Breast epithelium (tissue), 4 donors: ENCODE data around the gene CYP4F22. TPM values are rescaled to one million over a fixed set of nuclear protein-coding genes. Genes with fewer than 3 reads are reported as not detected.
"Not testable (repeated sequence)": the region's sequence is repeated elsewhere in the genome, so short reads cannot be mapped to it uniquely, and the experiment has no call there.

Source experiments
- DNase-seq, 2 donors: peaks; one replicate each; pipeline ENCODE4 v3.0.0-alpha.2; 2019; ENCODE audit warnings: low spot score in 2 of 2
- H3K27ac ChIP-seq, 2 donors: fragments of 200-600 bp; sonication (generic) in 1 of 2; one replicate each; pipeline ENCODE4 v1.5.1; 2016 to 2019; ENCODE audit warnings: mild to moderate bottlenecking in 1 of 2
- H3K27me3 ChIP-seq, 2 donors: fragments of 200-600 bp; sonication (generic) in 1 of 2; one replicate each; pipeline versions ENCODE4 v1.5.1 to v1.6.0; 2017 to 2019; ENCODE audit warnings: control low read depth in 1 of 2, mild to moderate bottlenecking in 1 of 2
- H3K36me3 ChIP-seq: fragments of 200-600 bp; one replicate; pipeline ENCODE4 v1.5.1; 2019
- H3K4me1 ChIP-seq, 2 donors: fragments of 200-600 bp; sonication (generic); one replicate each; pipeline ENCODE4 v1.5.1; 2016 to 2019; ENCODE audit warnings: control low read depth in 1 of 2
- H3K4me3 ChIP-seq, 3 donors: fragments of 200-600 bp; sonication (generic); 1 replicate in 2 of 3; 2 replicates in 1 of 3; pipeline ENCODE4 v1.5.1; 2016 to 2019; ENCODE audit warnings: mild to moderate bottlenecking in 3 of 3, moderate library complexity in 2 of 3
- H3K9me3 ChIP-seq, 2 donors: fragments of 200-600 bp; sonication (generic) in 1 of 2; one replicate each; pipeline ENCODE4 v1.5.1; 2016 to 2019; ENCODE audit warnings: control low read depth in 1 of 2
- POLR2A ChIP-seq: fragments of 450-650 bp; IDR thresholded peaks from one replicate; pipeline ENCODE4 v1.6.1; 2016; ENCODE audit warnings: antibody characterized with exemption, mild to moderate bottlenecking, moderate library complexity
- POLR2AphosphoS5 ChIP-seq, 3 donors: sonication (generic); formaldehyde crosslinking; IDR thresholded peaks; one replicate each; pipeline ENCODE4 v1.6.1; 2017; ENCODE audit warnings: antibody characterized with exemption in 3 of 3
- intact Hi-C: fragments of 100-400 bp; cut with DNase I; formaldehyde crosslinking; loops from one replicate; pipeline ENCODE4 v1.15.1; 2023; ENCODE audit warnings: low total_unique reads
- total RNA-seq, 3 donors: library from RNA; depleted of rRNA; stranded (reverse); fragments of >200 nt; gene quantifications; one replicate each; pipeline ENCODE4 v1.1.0, GENCODE V29; 2016
- TF ChIP-seq, protein P1 (sequence below), 3 donors: fragments of 450-650 bp; IDR thresholded peaks; one replicate each; pipeline ENCODE4 v1.5.1; 2016 to 2017; ENCODE audit warnings: antibody characterized with exemption in 3 of 3, mild to moderate bottlenecking in 3 of 3, moderate library complexity in 3 of 3

The CYP4F22 gene
- total RNA-seq, 3 donors from 2014 or later = 8.8 to 26.9 (median 9.4) TPM

DNA sequence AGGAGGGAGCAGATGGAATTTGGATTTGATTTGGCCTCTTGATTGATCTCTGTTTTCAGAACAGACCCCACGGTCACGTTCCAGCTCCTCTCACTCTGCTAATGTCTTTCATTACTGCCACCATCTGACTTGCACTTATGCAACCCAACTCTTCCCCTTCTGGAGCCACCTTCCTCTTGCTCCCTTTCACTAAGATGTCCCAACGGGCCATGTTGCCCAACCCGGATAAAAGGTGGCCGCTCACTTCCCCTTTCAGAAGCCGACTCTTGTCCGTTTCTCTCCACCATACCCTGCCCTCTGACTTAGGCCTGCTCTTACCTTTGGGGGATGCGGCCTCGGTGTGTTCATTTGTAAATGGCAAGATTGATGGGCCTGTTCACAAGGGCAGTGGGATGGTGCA, 79.3 kb downstream of the CYP4F22 start:
- no peaks in the 10 kb centered on the region for H3K4me1 ChIP-seq
- no peaks in the 10 kb centered on the region for H3K27me3 ChIP-seq
- TF ChIP-seq POLR2A = no peak
- no peak for TF ChIP-seq POLR2AphosphoS5 (IDR thresholded peaks at IDR 0.05)
- TF ChIP-seq, protein P1, sequence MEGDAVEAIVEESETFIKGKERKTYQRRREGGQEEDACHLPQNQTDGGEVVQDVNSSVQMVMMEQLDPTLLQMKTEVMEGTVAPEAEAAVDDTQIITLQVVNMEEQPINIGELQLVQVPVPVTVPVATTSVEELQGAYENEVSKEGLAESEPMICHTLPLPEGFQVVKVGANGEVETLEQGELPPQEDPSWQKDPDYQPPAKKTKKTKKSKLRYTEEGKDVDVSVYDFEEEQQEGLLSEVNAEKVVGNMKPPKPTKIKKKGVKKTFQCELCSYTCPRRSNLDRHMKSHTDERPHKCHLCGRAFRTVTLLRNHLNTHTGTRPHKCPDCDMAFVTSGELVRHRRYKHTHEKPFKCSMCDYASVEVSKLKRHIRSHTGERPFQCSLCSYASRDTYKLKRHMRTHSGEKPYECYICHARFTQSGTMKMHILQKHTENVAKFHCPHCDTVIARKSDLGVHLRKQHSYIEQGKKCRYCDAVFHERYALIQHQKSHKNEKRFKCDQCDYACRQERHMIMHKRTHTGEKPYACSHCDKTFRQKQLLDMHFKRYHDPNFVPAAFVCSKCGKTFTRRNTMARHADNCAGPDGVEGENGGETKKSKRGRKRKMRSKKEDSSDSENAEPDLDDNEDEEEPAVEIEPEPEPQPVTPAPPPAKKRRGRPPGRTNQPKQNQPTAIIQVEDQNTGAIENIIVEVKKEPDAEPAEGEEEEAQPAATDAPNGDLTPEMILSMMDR (IDR thresholded peaks at IDR 0.05) = no peak
- H3K9me3 ChIP-seq = no peaks in the 10 kb centered on the region
- H3K36me3 ChIP-seq = no peaks in the 10 kb centered on the region
- no peak overlapping the region for H3K27ac ChIP-seq
- no peak for DNase-seq
- intact Hi-C loops = no loop called here
- no peak overlapping the region for H3K4me3 ChIP-seq

DNA sequence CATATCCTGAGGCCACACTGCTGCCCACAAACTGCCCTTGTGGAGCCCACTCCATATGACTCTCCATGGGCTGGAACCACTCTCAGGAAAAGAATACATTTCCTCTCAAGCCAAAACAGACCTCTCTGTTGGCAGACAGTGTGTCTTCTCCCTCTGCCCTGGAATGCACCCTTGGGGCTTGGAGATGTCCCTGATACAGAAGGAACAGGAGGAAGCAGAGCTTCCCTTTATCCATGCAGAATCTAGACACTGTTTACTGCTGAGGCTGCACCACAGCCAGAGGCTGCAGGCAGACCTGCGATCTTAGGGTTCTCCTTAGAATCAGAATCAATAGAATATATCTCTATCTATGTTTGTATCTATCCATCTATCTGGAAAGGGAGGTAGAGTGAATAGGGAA, 79.9 kb downstream of the CYP4F22 start:
- Histone ChIP-seq H3K27me3 (no peaks in the 10 kb centered on the region), H3K4me3 (no peak overlapping the region), H3K4me1 (no peaks in the 10 kb centered on the region), H3K36me3 (no peaks in the 10 kb centered on the region), H3K9me3 (no peaks in the 10 kb centered on the region), H3K27ac (no peak overlapping the region)
- no peak for DNase-seq
- no peak for TF ChIP-seq POLR2A
- intact Hi-C loops = no loop called here

DNA sequence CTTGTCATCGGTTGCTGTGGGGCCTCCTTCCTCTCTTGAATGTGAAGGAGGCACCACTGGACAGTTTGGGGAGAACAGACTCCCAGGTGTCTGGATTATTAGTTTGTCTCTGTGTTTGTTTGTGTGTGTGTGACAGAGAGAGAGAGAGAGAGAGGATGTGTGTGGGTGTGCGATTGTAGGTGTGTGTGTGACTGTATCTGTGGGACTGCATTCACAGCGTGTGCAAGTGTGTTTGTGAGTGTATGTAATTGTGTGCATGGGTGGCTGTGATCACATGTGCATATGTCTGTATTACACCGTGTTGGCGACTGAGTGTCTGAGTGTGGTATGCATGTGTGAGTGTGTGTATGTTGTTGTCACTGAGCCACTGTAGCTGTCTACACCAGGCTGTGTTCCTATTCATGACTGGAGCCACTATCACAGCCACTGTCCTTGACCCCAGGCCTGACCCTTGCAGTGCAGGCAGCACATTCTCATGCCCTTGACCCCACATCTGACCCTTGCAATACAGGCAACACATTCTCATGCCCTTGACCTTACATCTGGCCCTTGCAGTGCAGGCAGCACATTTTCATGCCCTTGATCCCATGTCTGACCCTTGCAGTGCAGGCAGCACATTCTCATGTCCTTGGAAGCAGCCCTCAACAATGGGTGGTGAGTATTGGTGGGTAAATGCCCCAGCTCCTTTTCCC, 81.6 kb downstream of the CYP4F22 start:
- intact Hi-C loops = no loop called here
- no peaks in the 10 kb centered on the region for H3K27me3 ChIP-seq
- TF ChIP-seq POLR2AphosphoS5 (IDR thresholded peaks at IDR 0.05) = no peak
- TF ChIP-seq POLR2A = no peak
- TF ChIP-seq, protein P1 (IDR thresholded peaks at IDR 0.05) = no peak
- H3K9me3 ChIP-seq = no peaks in the 10 kb centered on the region
- no peak for DNase-seq
- no peak overlapping the region for H3K27ac ChIP-seq
- no peaks in the 10 kb centered on the region for H3K4me1 ChIP-seq
- no peak overlapping the region for H3K4me3 ChIP-seq
- H3K36me3 ChIP-seq = no peaks in the 10 kb centered on the region

DNA sequence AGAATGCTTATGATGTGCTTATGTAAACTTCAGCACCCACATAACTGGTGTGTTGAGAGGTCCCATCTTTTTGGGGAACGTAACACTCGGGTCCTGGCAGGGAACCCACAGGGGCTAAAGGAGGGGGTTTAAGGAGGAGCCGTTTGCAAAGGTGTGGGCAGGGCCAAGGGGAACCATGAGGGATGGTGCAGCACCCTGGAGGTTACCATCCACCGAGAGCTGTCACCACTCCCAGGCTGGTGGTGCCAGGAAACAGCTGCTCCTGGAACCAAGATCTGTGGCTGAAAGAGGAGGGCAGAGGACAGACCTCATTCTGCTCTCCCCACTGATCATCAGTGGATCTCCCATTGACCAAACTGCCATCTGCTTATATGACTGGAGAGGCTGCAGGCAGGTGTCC, 83.5 kb downstream of the CYP4F22 start:
- no peak for DNase-seq
- intact Hi-C loops = no loop called here
- H3K27ac ChIP-seq = no peak overlapping the region
- H3K4me1 ChIP-seq = no peaks in the 10 kb centered on the region
- no peak overlapping the region for H3K4me3 ChIP-seq
- TF ChIP-seq POLR2A (no peak), POLR2AphosphoS5 (IDR thresholded peaks at IDR 0.05) (no peak)
- TF ChIP-seq, protein P1 (IDR thresholded peaks at IDR 0.05) = no peak
- H3K27me3 ChIP-seq = no peaks in the 10 kb centered on the region
- no peaks in the 10 kb centered on the region for H3K9me3 ChIP-seq
- H3K36me3 ChIP-seq = no peaks in the 10 kb centered on the region

DNA sequence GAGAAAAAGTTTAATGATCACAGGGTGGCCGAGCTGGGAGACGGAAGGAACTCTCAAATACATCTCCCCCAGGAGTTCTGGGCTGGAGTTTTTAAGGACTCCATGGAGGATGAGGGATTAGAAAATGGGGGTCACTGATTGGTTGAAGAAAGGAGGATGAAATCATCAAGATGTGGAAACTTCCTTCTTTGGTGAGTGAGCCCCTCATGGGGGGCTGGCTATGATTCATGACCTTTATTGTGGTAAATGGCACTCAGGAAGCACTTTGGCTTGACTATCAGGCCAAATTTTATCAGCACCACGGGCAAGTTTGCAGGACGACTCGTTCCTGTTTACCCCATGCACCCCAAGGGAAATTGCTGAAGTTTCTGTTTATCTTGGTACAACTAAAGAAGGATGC, 84.2 kb downstream of the CYP4F22 start:
- H3K9me3 ChIP-seq, H3K36me3 ChIP-seq, H3K4me1 ChIP-seq, H3K27ac ChIP-seq, intact Hi-C loops, H3K4me3 ChIP-seq, DNase-seq, H3K27me3 ChIP-seq: not testable (repeated sequence)

DNA sequence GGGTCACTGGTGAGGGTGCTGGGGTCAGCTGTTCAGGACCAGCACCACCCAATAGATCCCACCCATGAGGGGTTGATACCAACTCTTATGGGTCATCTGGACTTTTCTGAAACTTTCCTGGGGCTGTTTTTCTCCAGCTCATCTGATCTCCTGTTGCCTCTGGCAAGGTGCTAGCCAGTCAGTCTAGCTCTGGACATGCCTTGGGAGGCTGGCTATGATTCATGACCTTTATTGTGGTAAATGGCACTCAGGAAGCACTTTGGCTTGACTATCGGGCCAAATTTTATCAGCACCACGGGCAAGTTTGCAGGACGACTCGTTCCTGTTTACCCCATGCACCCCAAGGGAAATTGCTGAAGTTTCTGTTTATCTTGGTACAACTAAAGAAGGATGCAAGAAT, 85.4 kb downstream of the CYP4F22 start:
- H3K27ac ChIP-seq, H3K27me3 ChIP-seq, H3K4me3 ChIP-seq, intact Hi-C loops, DNase-seq, H3K9me3 ChIP-seq, H3K4me1 ChIP-seq, H3K36me3 ChIP-seq: not testable (repeated sequence)

DNA sequence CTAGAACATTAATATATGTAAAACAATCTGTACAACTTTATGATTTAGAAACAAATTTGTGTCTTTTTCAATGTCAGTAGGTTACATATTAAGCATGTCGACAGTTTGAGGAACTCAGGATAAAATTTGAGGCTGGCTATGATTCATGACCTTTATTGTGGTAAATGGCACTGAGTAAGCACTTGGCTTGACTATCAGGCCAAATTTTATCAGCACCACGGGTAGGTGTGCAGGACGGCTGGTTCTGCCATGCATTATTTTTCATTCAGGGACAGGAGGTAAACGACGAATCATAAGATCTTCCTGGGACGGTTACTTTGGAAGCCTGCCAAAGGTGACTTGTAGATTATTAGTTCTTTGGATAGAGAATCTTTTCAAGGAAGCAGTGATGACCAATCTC, 86.7 kb downstream of the CYP4F22 start:
- no peak for DNase-seq
- no peaks in the 10 kb centered on the region for H3K27me3 ChIP-seq
- H3K4me1 ChIP-seq = no peaks in the 10 kb centered on the region
- no peak overlapping the region for H3K27ac ChIP-seq
- TF ChIP-seq POLR2A (no peak), POLR2AphosphoS5 (IDR thresholded peaks at IDR 0.05) (no peak)
- TF ChIP-seq, protein P1 (IDR thresholded peaks at IDR 0.05) = no peak
- no peaks in the 10 kb centered on the region for H3K9me3 ChIP-seq
- intact Hi-C loops = no loop called here
- no peak overlapping the region for H3K4me3 ChIP-seq
- no peaks in the 10 kb centered on the region for H3K36me3 ChIP-seq
